ENCODE results near the gene TECPR2.

Gene TECPR2

GRCh38 chr14:102452302-102452701 lies 89.6 kb downstream of the TECPR2 start:
- TF ChIP-seq, protein P1, sequence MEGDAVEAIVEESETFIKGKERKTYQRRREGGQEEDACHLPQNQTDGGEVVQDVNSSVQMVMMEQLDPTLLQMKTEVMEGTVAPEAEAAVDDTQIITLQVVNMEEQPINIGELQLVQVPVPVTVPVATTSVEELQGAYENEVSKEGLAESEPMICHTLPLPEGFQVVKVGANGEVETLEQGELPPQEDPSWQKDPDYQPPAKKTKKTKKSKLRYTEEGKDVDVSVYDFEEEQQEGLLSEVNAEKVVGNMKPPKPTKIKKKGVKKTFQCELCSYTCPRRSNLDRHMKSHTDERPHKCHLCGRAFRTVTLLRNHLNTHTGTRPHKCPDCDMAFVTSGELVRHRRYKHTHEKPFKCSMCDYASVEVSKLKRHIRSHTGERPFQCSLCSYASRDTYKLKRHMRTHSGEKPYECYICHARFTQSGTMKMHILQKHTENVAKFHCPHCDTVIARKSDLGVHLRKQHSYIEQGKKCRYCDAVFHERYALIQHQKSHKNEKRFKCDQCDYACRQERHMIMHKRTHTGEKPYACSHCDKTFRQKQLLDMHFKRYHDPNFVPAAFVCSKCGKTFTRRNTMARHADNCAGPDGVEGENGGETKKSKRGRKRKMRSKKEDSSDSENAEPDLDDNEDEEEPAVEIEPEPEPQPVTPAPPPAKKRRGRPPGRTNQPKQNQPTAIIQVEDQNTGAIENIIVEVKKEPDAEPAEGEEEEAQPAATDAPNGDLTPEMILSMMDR (IDR thresholded peaks at IDR 0.05) = no peak
- Histone ChIP-seq H3K4me1 (ENCODE audit: control insufficient read depth in 1 of 2, insufficient read depth in 1 of 2, low read depth in 1 of 2, low read length in 1 of 2) (no peaks in the 10 kb centered on the region), H3K4me3 (ENCODE audit: low read depth in 1 of 2, low read length in 1 of 2) (no peak overlapping the region), H3K36me3 (peaks cover 100% of the 10 kb centered on the region), H3K27me3 (no peaks in the 10 kb centered on the region), H3K9me3 (no peaks in the 10 kb centered on the region), H3K27ac (no peak overlapping the region)

DNA sequence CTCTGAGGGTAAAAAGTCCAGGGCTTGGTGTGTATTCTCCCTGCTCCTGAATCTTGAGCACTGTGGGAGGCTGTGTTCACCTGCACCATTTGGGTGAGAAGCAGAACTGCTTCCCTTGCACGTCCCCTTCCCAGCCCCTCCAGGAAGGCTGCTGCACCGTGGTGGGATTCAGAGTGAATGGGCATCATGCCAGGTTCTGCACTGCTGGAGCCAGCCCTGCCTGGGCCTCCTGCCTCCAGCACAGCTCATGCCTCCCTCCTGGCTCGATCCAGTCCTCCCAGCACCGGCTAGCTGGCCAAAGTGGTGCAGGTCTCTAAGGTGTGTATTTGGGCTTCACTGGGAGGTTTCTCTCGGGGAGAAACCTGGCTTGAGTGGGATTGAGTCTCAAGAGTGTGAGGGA lies 92.0 kb downstream of the TECPR2 start:
- TF ChIP-seq, protein P1 (IDR thresholded peaks at IDR 0.05) = no peak
- Histone ChIP-seq H3K27ac (no peak overlapping the region), H3K4me3 (ENCODE audit: low read depth in 1 of 2, low read length in 1 of 2) (no peak overlapping the region), H3K36me3 (peaks cover 100% of the 10 kb centered on the region), H3K4me1 (ENCODE audit: control insufficient read depth in 1 of 2, insufficient read depth in 1 of 2, low read depth in 1 of 2, low read length in 1 of 2) (no peaks in the 10 kb centered on the region), H3K9me3 (no peaks in the 10 kb centered on the region), H3K27me3 (no peaks in the 10 kb centered on the region)

- no peaks in the 10 kb centered on the region for H3K27me3 ChIP-seq
- peaks cover 100% of the 10 kb centered on the region for H3K36me3 ChIP-seq
- H3K9me3 ChIP-seq = no peaks in the 10 kb centered on the region
- no peak overlapping the region for H3K4me3 ChIP-seq (ENCODE audit: low read depth in 1 of 2, low read length in 1 of 2)
- H3K27ac ChIP-seq = no peak overlapping the region
- TF ChIP-seq, protein P1 (IDR thresholded peaks at IDR 0.05) = no peak
- no peaks in the 10 kb centered on the region for H3K4me1 ChIP-seq (ENCODE audit: control insufficient read depth in 1 of 2, insufficient read depth in 1 of 2, low read depth in 1 of 2, low read length in 1 of 2)
Observed at GRCh38 chr14:102457509-102457908, 94.8 kb downstream of the TECPR2 start.

GRCh38 chr14:102461490-102462338 lies 99.0 kb downstream of the TECPR2 start:
- TF ChIP-seq, protein P1 (IDR thresholded peaks at IDR 0.05) = no peak
- H3K36me3 ChIP-seq = peaks cover 97% of the 10 kb centered on the region
- no peaks in the 10 kb centered on the region for H3K27me3 ChIP-seq
- H3K4me1 ChIP-seq (ENCODE audit: control insufficient read depth in 1 of 2, insufficient read depth in 1 of 2, low read depth in 1 of 2, low read length in 1 of 2) = no peaks in the 10 kb centered on the region
- H3K4me3 ChIP-seq (ENCODE audit: low read depth in 1 of 2, low read length in 1 of 2) = no peak overlapping the region
- no peak overlapping the region for H3K27ac ChIP-seq
- no peaks in the 10 kb centered on the region for H3K9me3 ChIP-seq

DNA sequence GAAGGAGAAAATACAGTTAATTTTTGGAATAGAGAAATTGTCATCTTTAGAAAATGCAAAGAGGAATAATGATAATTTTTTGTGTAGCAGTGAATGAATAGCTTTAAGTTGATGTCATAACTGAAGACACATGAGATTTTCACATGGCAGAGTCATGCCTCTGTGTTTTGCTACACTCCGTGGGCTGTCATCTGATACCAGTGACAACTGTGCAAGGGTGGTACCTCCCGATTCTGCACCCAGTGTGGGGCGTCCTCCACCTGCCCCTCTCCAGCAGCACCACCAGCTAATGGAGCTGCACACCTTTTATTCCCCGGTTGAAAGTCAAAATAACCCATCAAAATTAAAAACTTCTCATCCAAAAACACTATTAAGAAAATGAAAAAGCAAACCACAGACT lies 99.7 kb downstream of the TECPR2 start:
- no peaks in the 10 kb centered on the region for H3K4me1 ChIP-seq (ENCODE audit: control insufficient read depth in 1 of 2, insufficient read depth in 1 of 2, low read depth in 1 of 2, low read length in 1 of 2)
- H3K27ac ChIP-seq = no peak overlapping the region
- H3K4me3 ChIP-seq (ENCODE audit: low read depth in 1 of 2, low read length in 1 of 2) = no peak overlapping the region
- H3K27me3 ChIP-seq = no peaks in the 10 kb centered on the region
- peaks cover 93% of the 10 kb centered on the region for H3K36me3 ChIP-seq
- TF ChIP-seq, protein P1 (IDR thresholded peaks at IDR 0.05) = no peak
- no peaks in the 10 kb centered on the region for H3K9me3 ChIP-seq

All from neutrophil (primary cell).